Right atrium auricular region (tissue), 2 donors: ENCODE results near the gene DPYD. TPM values are rescaled to one million over a fixed set of nuclear protein-coding genes. Genes with fewer than 3 reads are reported as not detected.

Experiments
- DNase-seq: peaks from one replicate; pipeline ENCODE4 v3.0.0-alpha.2; 2019; ENCODE audit warnings: low spot score
- H3K27ac ChIP-seq, 2 donors: fragments of 200-600 bp; sonication (generic); 1 replicate in 1 of 2; 2 replicates in 1 of 2; pipeline ENCODE4 v1.5.1; 2016 to 2019
- H3K27me3 ChIP-seq, 2 donors: fragments of 200-600 bp; sonication (generic); one replicate each; pipeline versions ENCODE4 v1.5.1 to v1.6.0; 2017 to 2019
- H3K36me3 ChIP-seq: fragments of 200-600 bp; sonication (generic); one replicate; pipeline ENCODE4 v1.5.1; 2016
- H3K4me1 ChIP-seq, 2 donors: fragments of 200-600 bp; sonication (generic); one replicate each; pipeline versions ENCODE4 v1.5.1 to v1.6.0; 2017 to 2019
- H3K4me3 ChIP-seq, 2 donors: fragments of 200-600 bp; sonication (generic); 1 replicate in 1 of 2; 2 replicates in 1 of 2; pipeline ENCODE4 v1.5.1; 2017 to 2019; ENCODE audit warnings: mild to moderate bottlenecking in 1 of 2, moderate library complexity in 1 of 2
- H3K9me3 ChIP-seq, 2 donors: fragments of 200-600 bp; sonication (generic); one replicate each; pipeline ENCODE4 v1.5.1; 2019
- total RNA-seq, 2 donors: library from RNA; depleted of rRNA; stranded (reverse); fragments of >200 nt; gene quantifications; one replicate each; pipeline ENCODE4 v1.1.0, GENCODE V29; 2016
- TF ChIP-seq, protein P1 (sequence below), 2 donors: fragments of 200-600 bp; sonication (generic); IDR thresholded peaks; one replicate each; pipeline ENCODE4 v1.5.1; 2019; ENCODE audit warnings: antibody characterized with exemption in 2 of 2

DPYD gene
- total RNA-seq, 2 donors from 2014 or later = 11.3 to 14.5 TPM

DNA sequence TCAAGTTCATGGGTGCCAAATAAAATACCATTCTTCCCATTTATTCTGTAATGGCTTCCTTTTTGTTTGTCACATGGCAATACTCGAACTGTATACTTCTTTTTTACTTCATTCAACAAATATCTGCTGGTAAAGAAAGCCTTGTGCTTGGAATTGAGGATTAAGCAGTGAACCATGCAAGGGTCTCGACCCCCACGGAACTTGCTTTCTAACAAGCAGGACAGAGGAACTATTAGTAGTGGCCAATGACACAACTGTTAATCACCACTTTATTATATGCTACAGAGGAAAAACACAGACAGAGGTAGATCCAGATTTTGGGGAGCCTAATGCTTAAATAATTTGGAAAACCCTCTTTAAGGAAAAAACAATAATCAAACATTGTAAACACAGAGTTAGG is 542.2 kb downstream of the DPYD start:
- no peak for DNase-seq
- Histone ChIP-seq H3K27me3 (no peaks in the 10 kb centered on the region), H3K4me3 (no peak overlapping the region), H3K9me3 (no peaks in the 10 kb centered on the region), H3K4me1 (no peaks in the 10 kb centered on the region), H3K36me3 (no peaks in the 10 kb centered on the region), H3K27ac (no peak overlapping the region)
- TF ChIP-seq, protein P1, sequence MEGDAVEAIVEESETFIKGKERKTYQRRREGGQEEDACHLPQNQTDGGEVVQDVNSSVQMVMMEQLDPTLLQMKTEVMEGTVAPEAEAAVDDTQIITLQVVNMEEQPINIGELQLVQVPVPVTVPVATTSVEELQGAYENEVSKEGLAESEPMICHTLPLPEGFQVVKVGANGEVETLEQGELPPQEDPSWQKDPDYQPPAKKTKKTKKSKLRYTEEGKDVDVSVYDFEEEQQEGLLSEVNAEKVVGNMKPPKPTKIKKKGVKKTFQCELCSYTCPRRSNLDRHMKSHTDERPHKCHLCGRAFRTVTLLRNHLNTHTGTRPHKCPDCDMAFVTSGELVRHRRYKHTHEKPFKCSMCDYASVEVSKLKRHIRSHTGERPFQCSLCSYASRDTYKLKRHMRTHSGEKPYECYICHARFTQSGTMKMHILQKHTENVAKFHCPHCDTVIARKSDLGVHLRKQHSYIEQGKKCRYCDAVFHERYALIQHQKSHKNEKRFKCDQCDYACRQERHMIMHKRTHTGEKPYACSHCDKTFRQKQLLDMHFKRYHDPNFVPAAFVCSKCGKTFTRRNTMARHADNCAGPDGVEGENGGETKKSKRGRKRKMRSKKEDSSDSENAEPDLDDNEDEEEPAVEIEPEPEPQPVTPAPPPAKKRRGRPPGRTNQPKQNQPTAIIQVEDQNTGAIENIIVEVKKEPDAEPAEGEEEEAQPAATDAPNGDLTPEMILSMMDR (IDR thresholded peaks at IDR 0.05) = no peak

DNA sequence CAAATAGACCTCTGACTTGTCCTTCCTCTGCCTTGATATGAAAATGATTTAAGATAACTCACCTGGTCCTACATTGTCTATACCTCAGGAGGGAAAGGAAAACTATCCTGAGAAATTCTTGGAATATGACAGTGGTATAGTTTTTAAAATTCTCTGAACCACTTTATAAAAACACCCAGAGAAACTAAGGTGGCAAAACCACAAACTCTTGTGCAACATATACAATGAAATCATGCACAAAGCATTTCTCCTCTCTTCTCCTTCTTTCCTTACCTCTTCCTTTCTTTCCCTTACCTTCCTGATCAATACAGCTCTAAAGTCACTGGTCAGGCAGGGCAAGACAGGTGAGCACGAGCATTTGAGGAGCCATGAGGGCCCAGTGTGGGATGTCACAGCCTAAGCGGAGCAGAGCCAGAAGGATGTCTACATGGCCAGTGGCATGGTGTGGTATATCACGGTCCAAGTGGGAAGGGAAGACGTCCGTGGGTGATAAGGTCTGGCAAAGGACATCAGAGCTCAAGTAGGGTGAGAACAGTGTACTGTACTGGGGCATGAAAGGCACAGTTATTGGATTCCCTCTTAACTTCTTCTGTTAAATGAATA is 543.3 kb downstream of the DPYD start:
- no peak for DNase-seq
- Histone ChIP-seq H3K4me1 (no peaks in the 10 kb centered on the region), H3K9me3 (no peaks in the 10 kb centered on the region), H3K36me3 (no peaks in the 10 kb centered on the region), H3K27me3 (no peaks in the 10 kb centered on the region), H3K27ac (no peak overlapping the region), H3K4me3 (no peak overlapping the region)
- TF ChIP-seq, protein P1 (IDR thresholded peaks at IDR 0.05) = no peak

DNA sequence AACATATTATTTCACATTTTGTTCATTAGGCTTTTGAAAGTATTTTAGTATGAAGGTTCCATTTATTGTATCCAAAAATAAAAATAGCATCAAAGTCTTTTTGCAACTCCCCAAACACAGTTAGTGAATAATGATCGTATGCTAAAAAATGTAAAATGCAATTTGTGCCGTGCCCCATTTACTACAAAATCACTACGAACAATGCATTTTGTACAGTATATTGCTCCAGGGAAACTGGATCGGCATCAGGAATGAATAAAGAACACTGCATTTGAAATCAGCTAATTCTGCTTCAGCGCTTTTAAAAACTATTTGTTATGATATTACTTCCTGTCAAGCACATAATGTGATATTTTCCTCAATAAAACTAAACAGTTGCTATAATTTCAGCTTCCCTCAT is 547.8 kb downstream of the DPYD start:
- TF ChIP-seq, protein P1 (IDR thresholded peaks at IDR 0.05) = no peak
- Histone ChIP-seq H3K36me3 (no peaks in the 10 kb centered on the region), H3K27me3 (no peaks in the 10 kb centered on the region), H3K27ac (no peak overlapping the region), H3K4me1 (no peaks in the 10 kb centered on the region), H3K9me3 (no peaks in the 10 kb centered on the region), H3K4me3 (no peak overlapping the region)
- DNase-seq = no peak

DNA sequence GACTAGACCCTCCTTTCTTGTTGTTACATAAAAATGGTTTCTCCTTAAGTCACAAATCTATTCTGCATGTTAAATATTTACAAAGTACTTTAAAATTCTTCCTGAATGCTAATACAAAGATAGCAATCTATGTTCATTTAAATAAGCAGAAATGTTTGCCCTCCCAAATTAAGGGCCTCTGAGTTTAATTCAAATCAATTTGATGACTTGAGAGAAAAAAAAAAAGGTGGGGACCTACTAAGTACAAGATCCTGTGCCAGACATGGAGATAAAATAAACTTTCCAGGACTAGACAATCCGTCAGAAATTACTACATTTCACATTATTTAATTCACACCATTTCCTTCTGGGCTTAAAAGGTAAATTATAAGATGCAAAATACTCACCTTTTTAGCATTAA is 548.3 kb downstream of the DPYD start:
- TF ChIP-seq, protein P1 (IDR thresholded peaks at IDR 0.05) = no peak
- no peaks in the 10 kb centered on the region for H3K27me3 ChIP-seq
- no peaks in the 10 kb centered on the region for H3K36me3 ChIP-seq
- H3K27ac ChIP-seq = no peak overlapping the region
- no peak overlapping the region for H3K4me3 ChIP-seq
- no peak for DNase-seq
- H3K9me3 ChIP-seq = no peaks in the 10 kb centered on the region
- no peaks in the 10 kb centered on the region for H3K4me1 ChIP-seq

DNA sequence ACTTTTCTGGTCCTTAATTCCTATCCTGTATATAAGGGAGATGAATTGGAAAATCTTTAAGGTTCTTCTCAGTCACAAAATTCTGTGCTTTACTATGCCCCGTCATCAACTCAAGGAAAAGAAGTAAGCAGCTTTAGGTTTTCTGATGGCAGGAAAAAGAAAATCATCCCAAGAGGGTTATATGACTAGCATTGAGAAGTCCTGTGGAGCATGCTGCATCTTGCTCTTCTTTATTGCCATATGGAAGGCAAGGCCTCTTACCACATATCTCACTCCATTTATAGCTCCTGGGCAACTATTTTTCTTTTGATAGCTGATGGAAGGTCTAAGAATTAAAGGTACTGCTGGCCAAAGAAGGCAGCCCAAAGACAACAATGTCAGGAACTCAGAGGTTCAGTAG is 552.5 kb downstream of the DPYD start:
- H3K4me3 ChIP-seq = no peak overlapping the region
- H3K9me3 ChIP-seq = no peaks in the 10 kb centered on the region
- H3K36me3 ChIP-seq = no peaks in the 10 kb centered on the region
- no peaks in the 10 kb centered on the region for H3K27me3 ChIP-seq
- TF ChIP-seq, protein P1 (IDR thresholded peaks at IDR 0.05) = no peak
- no peaks in the 10 kb centered on the region for H3K4me1 ChIP-seq
- DNase-seq = no peak
- no peak overlapping the region for H3K27ac ChIP-seq

DNA sequence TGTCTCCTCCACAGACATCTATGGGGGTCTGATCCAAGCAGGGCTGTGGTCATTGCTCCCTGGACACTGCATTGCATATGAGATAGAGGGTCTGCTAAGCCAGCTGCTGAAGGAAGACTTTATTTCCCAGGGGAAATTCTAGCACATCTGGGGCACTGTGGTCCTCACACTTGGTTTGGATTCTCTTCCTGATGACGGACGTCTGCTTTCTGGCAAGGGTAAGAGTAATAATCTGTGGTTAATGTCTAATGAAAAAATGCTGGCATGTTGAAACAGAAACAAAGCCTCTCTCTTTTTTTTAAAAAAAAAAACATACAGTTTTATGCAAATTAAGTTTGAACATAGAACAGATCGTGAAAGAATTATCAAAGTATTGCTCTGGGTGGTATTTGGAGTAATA is 553.9 kb downstream of the DPYD start:
- Histone ChIP-seq H3K4me1 (no peaks in the 10 kb centered on the region), H3K27ac (no peak overlapping the region), H3K4me3 (no peak overlapping the region), H3K9me3 (no peaks in the 10 kb centered on the region), H3K27me3 (no peaks in the 10 kb centered on the region), H3K36me3 (no peaks in the 10 kb centered on the region)
- TF ChIP-seq, protein P1 (IDR thresholded peaks at IDR 0.05) = no peak
- no peak for DNase-seq
